Endothelial cell of umbilical vein (primary cell): ENCODE results near the gene EYS. TPM values are rescaled to one million over a fixed set of nuclear protein-coding genes. Genes with fewer than 3 reads are reported as not detected.

Source experiments
- BruUV-seq: library from RNA; stranded (reverse); fragments of 400-500 nt; replicated peaks from 2 replicates; lab custom pipeline; 2021; lab: Mats Ljungman, UMichigan
- CTCF ChIA-PET: fragments of 300-600, 350-600 bp; sonication (Branson Sonifier 250); formaldehyde crosslinking; loops from one replicate; lab custom pipeline; 2021; ENCODE audit warnings: antibody characterized with exemption, inconsistent platforms; lab: Charles Lee
- POLR2A ChIA-PET: fragments of 300-600, 350-600 bp; sonication (Branson Sonifier 250); formaldehyde crosslinking; loops from one replicate; lab custom pipeline; 2021; ENCODE audit warnings: antibody characterized with exemption, inconsistent platforms; lab: Charles Lee
- DNase-seq: peaks from one replicate; pipeline ENCODE4 v3.0.0-alpha.2; 2011; ENCODE audit warnings: low read depth, low spot score
- FAIRE-seq: peaks from 2 replicates; lab custom pipeline; 2011; peaks lifted over from hg19 to GRCh38; lab: Jason Lieb, UNC
- H2AFZ ChIP-seq: 2 replicates; pipeline ENCODE4 v1.6.0; 2012; ENCODE audit warnings: low read depth, low read length, control low read depth, inconsistent platforms
- H3K27ac ChIP-seq: 2 replicates; pipeline ENCODE4 v1.5.1; 2011; ENCODE audit warnings: low read depth, mild to moderate bottlenecking, control low read depth, low read length, moderate library complexity; ENCODE audit not compliant: insufficient read depth
- H3K27me3 ChIP-seq, 2 experiments: 2 replicates each; pipeline versions ENCODE4 v1.6.0 to v1.6.1; 2011; ENCODE audit warnings: low read length in 2 of 2, mixed read lengths in 1 of 2; ENCODE audit not compliant: control insufficient read depth in 2 of 2, insufficient read depth in 2 of 2
- H3K36me3 ChIP-seq, 2 experiments: 2 replicates in 1 of 2; 3 replicates in 1 of 2; pipeline ENCODE4 v1.5.1; 2011; ENCODE audit warnings: low read length in 2 of 2, mild to moderate bottlenecking in 1 of 2, moderate library complexity in 1 of 2; ENCODE audit not compliant: control insufficient read depth in 2 of 2, insufficient read depth in 2 of 2; ENCODE audit errors: extremely low read depth in 1 of 2
- H3K4me1 ChIP-seq: 3 replicates; pipeline ENCODE4 v1.5.1; 2011; ENCODE audit warnings: mild to moderate bottlenecking, low read length; ENCODE audit not compliant: control insufficient read depth, insufficient read depth; ENCODE audit errors: extremely low read depth
- H3K4me2 ChIP-seq: 2 replicates; pipeline ENCODE4 v1.6.1; 2011; ENCODE audit warnings: low read length, control low read depth, mixed read lengths; ENCODE audit not compliant: insufficient read depth
- H3K4me3 ChIP-seq, 3 experiments: fragments of 200-600 bp in 1 of 3; sonication (generic), shearing (Covaris generic) in 1 of 3; replicated peaks in 1 of 3; 2 replicates each; pipeline ENCODE4 v1.5.1; 2011 to 2016; ENCODE audit warnings: control low read depth in 3 of 3, low read length in 3 of 3, mild to moderate bottlenecking in 2 of 3, inconsistent platforms in 1 of 3, low read depth in 1 of 3, moderate library complexity in 1 of 3; ENCODE audit not compliant: insufficient read depth in 1 of 3
- H3K79me2 ChIP-seq: 2 replicates; pipeline ENCODE4 v1.6.0; 2012; ENCODE audit warnings: low read length, inconsistent platforms; ENCODE audit not compliant: control insufficient read depth, insufficient read depth
- H3K9ac ChIP-seq: replicated peaks from 2 replicates; pipeline ENCODE3; 2011; ENCODE audit warnings: low read length, control low read depth; ENCODE audit not compliant: insufficient read depth; ENCODE audit errors: extremely low read depth
- H3K9me1 ChIP-seq: replicated peaks from 3 replicates; pipeline ENCODE4 v1.6.0; 2011; ENCODE audit warnings: mild to moderate bottlenecking, low read length; ENCODE audit not compliant: control insufficient read depth, insufficient read depth; ENCODE audit errors: extremely low read depth
- H3K9me3 ChIP-seq: replicated peaks from 2 replicates; pipeline ENCODE4 v1.5.1; 2012; ENCODE audit warnings: low read length, inconsistent platforms; ENCODE audit not compliant: control insufficient read depth, insufficient read depth
- H4K20me1 ChIP-seq: replicated peaks from 2 replicates; pipeline ENCODE3; 2011; ENCODE audit warnings: mild to moderate bottlenecking, low read length; ENCODE audit not compliant: control insufficient read depth, insufficient read depth; ENCODE audit errors: extremely low read depth
- EZH2 ChIP-seq: IDR thresholded peaks from 2 replicates; pipeline ENCODE4 v1.6.1; 2012; ENCODE audit warnings: borderline replicate concordance, low read depth, mild to moderate bottlenecking, moderate library complexity, low read length, inconsistent platforms; ENCODE audit not compliant: severe bottlenecking
- GATA2 ChIP-seq: IDR thresholded peaks from 2 replicates; pipeline ENCODE4 v1.7.0; 2011; ENCODE audit warnings: low read depth, mild to moderate bottlenecking, moderate library complexity, mixed read lengths, low read length; ENCODE audit not compliant: insufficient read length, insufficient read depth
- JUN ChIP-seq: IDR thresholded peaks from 2 replicates; pipeline ENCODE4 v1.6.1; 2011; ENCODE audit warnings: borderline replicate concordance, low read depth; ENCODE audit not compliant: insufficient read length, insufficient read depth
- MYC ChIP-seq: IDR thresholded peaks from one replicate; pipeline ENCODE4 v1.6.1; 2011; ENCODE audit warnings: mild to moderate bottlenecking, low read depth, low read length
- POLR2A ChIP-seq: IDR thresholded peaks from 2 replicates; pipeline ENCODE4 v1.6.1; 2012; ENCODE audit warnings: low read depth, mild to moderate bottlenecking, control low read depth, low read length
- dilution Hi-C: fragments of 300-500 bp; cut with MboI; formaldehyde crosslinking; loops from one replicate; pipeline ENCODE4 v1.15.0; 2019; ENCODE audit warnings: low sequenced_read_pairs; ENCODE audit not compliant: extremely low pct_ligation_motif_present
- intact Hi-C: fragments of 100-400 bp; cut with micrococcal nuclease; formaldehyde crosslinking; loops from one replicate; pipeline ENCODE4 v1.10.0; 2022
- polyA plus RNA-seq, 4 experiments: library from polyadenylated mRNA; depleted of rRNA in 3 of 4; stranded (reverse) in 3 of 4; unstranded in 1 of 4; fragments of >200 nt; gene quantifications; 2 replicates each; pipeline versions ENCODE4 v1.2.1 to v1.2.3, GENCODE V29; 2011 to 2012; ENCODE audit warnings: missing spikeins in 1 of 4
- total RNA-seq: library from RNA; stranded (reverse); gene quantifications from 2 replicates; pipeline ENCODE4 v1.2.3, GENCODE V29; 2021
- TF ChIP-seq, protein P1 (sequence below): IDR thresholded peaks from 2 replicates; pipeline ENCODE4 v1.6.1; 2011; ENCODE audit not compliant: insufficient read depth, insufficient read length
- TF ChIP-seq, protein P2 (sequence below), 2 donors: IDR thresholded peaks; 1 replicate in 1 of 2; 2 replicates in 1 of 2; pipeline ENCODE4 v1.5.1; 2011; ENCODE audit warnings: low read length in 2 of 2, mild to moderate bottlenecking in 2 of 2, moderate library complexity in 2 of 2, control low read depth in 1 of 2, inconsistent platforms in 1 of 2, low read depth in 1 of 2; ENCODE audit not compliant: insufficient read depth in 1 of 2; ENCODE audit errors: extremely low read depth in 1 of 2

EYS gene
- total and polyA plus RNA-seq, 2 donors (not counting 3 experiments of a cell fraction or from before 2014, with no cell fraction given): 0.01 to 0.27 TPM

DNA sequence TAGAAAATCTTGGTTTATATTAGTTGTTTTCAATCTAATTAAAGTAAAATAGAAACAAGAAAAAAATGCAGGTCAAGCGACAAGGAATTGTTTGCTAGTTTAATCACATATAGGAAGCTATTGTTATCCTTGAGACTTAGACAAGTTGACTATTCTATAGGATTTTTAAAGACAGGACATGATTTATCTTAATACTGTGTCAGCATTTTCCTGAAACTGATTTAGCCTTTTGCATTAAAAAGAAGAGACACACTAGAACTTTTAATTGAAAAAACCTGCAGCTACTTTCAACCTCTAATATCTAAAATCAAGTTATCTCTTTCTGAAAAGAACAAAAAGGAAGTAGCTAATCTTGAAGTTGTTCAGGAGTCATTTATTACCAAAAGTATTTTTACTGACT is 1825.2 kb downstream of the EYS start:
- no peaks in the 10 kb centered on the region for H3K36me3 ChIP-seq
- BruUV-seq: no TSS peak
- POLR2A ChIA-PET: no interaction called here
- H3K79me2 ChIP-seq: no peaks in the 10 kb centered on the region
- H3K9ac ChIP-seq: no peak overlapping the region
- CTCF ChIA-PET: interaction anchor here (1.2 kb wide), 1 partner anchor 79 kb away, joined by 4 read pairs; no protein-coding TSS in a partner anchor
- DNase-seq: no peak
- H3K4me2 ChIP-seq: no peak overlapping the region
- FAIRE-seq: no peak
- H3K9me3 ChIP-seq: no peaks in the 10 kb centered on the region
- H3K4me3 ChIP-seq: no peak overlapping the region
- no peaks in the 10 kb centered on the region for H3K4me1 ChIP-seq
- H3K27me3 ChIP-seq: no peaks in the 10 kb centered on the region
- H4K20me1 ChIP-seq: no peaks in the 10 kb centered on the region
- no peaks in the 10 kb centered on the region for H3K9me1 ChIP-seq
- H3K27ac ChIP-seq: no peak overlapping the region
- no peak overlapping the region for H2AFZ ChIP-seq
- TF ChIP-seq, protein P1, sequence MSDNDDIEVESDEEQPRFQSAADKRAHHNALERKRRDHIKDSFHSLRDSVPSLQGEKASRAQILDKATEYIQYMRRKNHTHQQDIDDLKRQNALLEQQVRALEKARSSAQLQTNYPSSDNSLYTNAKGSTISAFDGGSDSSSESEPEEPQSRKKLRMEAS: no peak
- TF ChIP-seq MYC: no peak
- TF ChIP-seq GATA2: no peak
- TF ChIP-seq POLR2A: no peak
- dilution Hi-C loops: no loop called here
- intact Hi-C loops: no loop called here

DNA sequence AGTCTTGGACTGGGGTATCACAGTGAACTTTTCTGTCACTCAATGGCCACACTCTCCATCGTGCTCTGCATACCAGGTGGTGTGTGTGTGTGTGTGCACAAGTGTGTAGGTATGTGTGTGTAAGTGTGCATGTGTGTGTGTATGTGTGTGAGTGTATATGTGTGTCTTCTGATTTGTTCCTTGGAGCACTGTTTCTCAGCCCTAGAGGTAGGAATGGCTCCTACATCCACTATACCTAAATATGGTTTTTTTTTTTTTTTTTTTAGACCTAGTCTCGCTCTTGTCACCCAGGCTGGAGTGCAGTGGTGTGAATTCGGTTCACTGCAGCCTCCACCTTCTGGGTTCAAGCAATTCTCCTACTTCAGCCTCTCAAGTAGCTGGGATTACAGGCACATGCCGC is 1834.8 kb downstream of the EYS start:
- intact Hi-C loops: no loop called here
- H3K4me3 ChIP-seq: no peak overlapping the region
- H3K9me1 ChIP-seq: no peaks in the 10 kb centered on the region
- TF ChIP-seq, protein P2, sequence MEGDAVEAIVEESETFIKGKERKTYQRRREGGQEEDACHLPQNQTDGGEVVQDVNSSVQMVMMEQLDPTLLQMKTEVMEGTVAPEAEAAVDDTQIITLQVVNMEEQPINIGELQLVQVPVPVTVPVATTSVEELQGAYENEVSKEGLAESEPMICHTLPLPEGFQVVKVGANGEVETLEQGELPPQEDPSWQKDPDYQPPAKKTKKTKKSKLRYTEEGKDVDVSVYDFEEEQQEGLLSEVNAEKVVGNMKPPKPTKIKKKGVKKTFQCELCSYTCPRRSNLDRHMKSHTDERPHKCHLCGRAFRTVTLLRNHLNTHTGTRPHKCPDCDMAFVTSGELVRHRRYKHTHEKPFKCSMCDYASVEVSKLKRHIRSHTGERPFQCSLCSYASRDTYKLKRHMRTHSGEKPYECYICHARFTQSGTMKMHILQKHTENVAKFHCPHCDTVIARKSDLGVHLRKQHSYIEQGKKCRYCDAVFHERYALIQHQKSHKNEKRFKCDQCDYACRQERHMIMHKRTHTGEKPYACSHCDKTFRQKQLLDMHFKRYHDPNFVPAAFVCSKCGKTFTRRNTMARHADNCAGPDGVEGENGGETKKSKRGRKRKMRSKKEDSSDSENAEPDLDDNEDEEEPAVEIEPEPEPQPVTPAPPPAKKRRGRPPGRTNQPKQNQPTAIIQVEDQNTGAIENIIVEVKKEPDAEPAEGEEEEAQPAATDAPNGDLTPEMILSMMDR (IDR thresholded peaks at IDR 0.05; ENCODE audit: extremely low read depth in 1 of 2, insufficient read depth in 1 of 2, low read depth in 1 of 2, low read length in 2 of 2): no peak
- TF ChIP-seq EZH2: no peak
- no peak for TF ChIP-seq JUN
- TF ChIP-seq, protein P1: no peak
- TF ChIP-seq MYC: no peak
- no peak for FAIRE-seq
- DNase-seq: no peak
- no peaks in the 10 kb centered on the region for H4K20me1 ChIP-seq
- no peak overlapping the region for H2AFZ ChIP-seq
- no peaks in the 10 kb centered on the region for H3K4me1 ChIP-seq
- H3K27ac ChIP-seq: no peak overlapping the region
- dilution Hi-C loops: no loop called here
- H3K9me3 ChIP-seq: no peaks in the 10 kb centered on the region
- ChIA-PET CTCF (no interaction called here), POLR2A (no interaction called here)
- no peaks in the 10 kb centered on the region for H3K36me3 ChIP-seq
- no peak overlapping the region for H3K9ac ChIP-seq
- no peaks in the 10 kb centered on the region for H3K27me3 ChIP-seq
- BruUV-seq: no TSS peak
- no peak overlapping the region for H3K4me2 ChIP-seq
- H3K79me2 ChIP-seq: no peaks in the 10 kb centered on the region
